Measurements from ENCODE around the gene KCNC4. TPM values are rescaled to one million over a fixed set of nuclear protein-coding genes. Genes with fewer than 3 reads are reported as not detected.
A peak's percentile ranks its signal among the peaks of the same experiment; 100 is the strongest.

KCNC4 gene
- total RNA-seq, 1 donor from 2014 or later = 3.1 TPM

GRCh38 chr1:110229348-110230001, 19.4 kb downstream of the KCNC4 start:
- DNase-seq (ENCODE audit: low spot score) = no peak

GRCh38 chr1:110230381-110231199, 20.5 kb downstream of the KCNC4 start:
- DNase-seq (ENCODE audit: low spot score) = no peak

GRCh38 chr1:110233861-110234260, 23.7 kb downstream of the KCNC4 start:
- no peak for DNase-seq (ENCODE audit: low spot score)

- no peak for DNase-seq (ENCODE audit: low spot score)
These were observed 24.6 kb downstream of the KCNC4 start for GRCh38 chr1:110234691-110235090.

GRCh38 chr1:110235181-110235833, 25.2 kb downstream of the KCNC4 start:
- DNase-seq (ENCODE audit: low spot score) = no peak

- DNase-seq (ENCODE audit: low spot score) = no peak
These were observed 25.9 kb downstream of the KCNC4 start for GRCh38 chr1:110235834-110236682.

GRCh38 chr1:110237386-110238152, 27.5 kb downstream of the KCNC4 start:
- no peak for DNase-seq (ENCODE audit: low spot score)

GRCh38 chr1:110239441-110240430, 29.6 kb downstream of the KCNC4 start:
- DNase-seq (ENCODE audit: low spot score) = no peak

- DNase-seq (ENCODE audit: low spot score) = no peak
These were observed 30.5 kb downstream of the KCNC4 start for GRCh38 chr1:110240476-110241210.

- DNase-seq (ENCODE audit: low spot score) = no peak
These were observed 31.4 kb downstream of the KCNC4 start for GRCh38 chr1:110241516-110241915.

GRCh38 chr1:110242062-110242461, 31.9 kb downstream of the KCNC4 start:
- no peak for DNase-seq (ENCODE audit: low spot score)

GRCh38 chr1:110242731-110243130, 32.6 kb downstream of the KCNC4 start:
- DNase-seq (ENCODE audit: low spot score) = no peak

- DNase-seq (ENCODE audit: low spot score) = no peak
These were observed 33.0 kb downstream of the KCNC4 start for GRCh38 chr1:110243146-110243545.

GRCh38 chr1:110243574-110243973, 33.5 kb downstream of the KCNC4 start:
- no peak for DNase-seq (ENCODE audit: low spot score)

GRCh38 chr1:110245876-110246620, 35.9 kb downstream of the KCNC4 start:
- peak; percentile 69 for DNase-seq (ENCODE audit: low spot score)

GRCh38 chr1:110248746-110249145, 38.6 kb downstream of the KCNC4 start:
- no peak for DNase-seq (ENCODE audit: low spot score)

GRCh38 chr1:110249256-110249655, 39.1 kb downstream of the KCNC4 start:
- no peak for DNase-seq (ENCODE audit: low spot score)

GRCh38 chr1:110250008-110250407, 39.9 kb downstream of the KCNC4 start:
- no peak for DNase-seq (ENCODE audit: low spot score)

Data from umbilical cord (tissue), 2 donors.